Panc1 (cell line): ENCODE results near the gene CHST12. TPM values are rescaled to one million over a fixed set of nuclear protein-coding genes. Genes with fewer than 3 reads are reported as not detected.

ENCODE experiments used
- ATAC-seq: fragments of 200-7000 bp; cut with Tn5 transposase; 2 replicates; pipeline ENCODE4 v1.9.1; 2020; ENCODE audit warnings: mild to moderate bottlenecking, moderate library complexity
- BruUV-seq: library from RNA; stranded (reverse); fragments of 400-500 nt; replicated peaks from 2 replicates; lab custom pipeline; 2021; lab: Mats Ljungman, UMichigan
- CTCF ChIA-PET: fragments of 300-600 bp; sonication (Branson Sonifier 250); formaldehyde crosslinking; loops from one replicate; lab custom pipeline; 2022; ENCODE audit warnings: antibody characterized with exemption; lab: Charles Lee
- POLR2A ChIA-PET: fragments of 300-600 bp; sonication (Branson Sonifier 250); formaldehyde crosslinking; loops from one replicate; lab custom pipeline; 2022; ENCODE audit warnings: antibody characterized with exemption; lab: Charles Lee
- DNase-seq: peaks from one replicate; pipeline ENCODE4 v3.0.0-alpha.2; 2010; ENCODE audit warnings: low read depth, low spot score
- H3K27ac ChIP-seq: 2 replicates; pipeline ENCODE4 v1.5.1; 2011; ENCODE audit warnings: mild to moderate bottlenecking, low read length, inconsistent platforms
- H3K27me3 ChIP-seq: fragments of 200-500 bp; sonication (Bioruptor generic); 2 replicates; pipeline ENCODE4 v1.6.0; 2014; ENCODE audit warnings: low read length, inconsistent platforms; ENCODE audit not compliant: control insufficient read depth, insufficient read depth
- H3K36me3 ChIP-seq: fragments of 200-500 bp; sonication (Bioruptor generic); 2 replicates; pipeline ENCODE4 v1.5.1; 2014; ENCODE audit warnings: inconsistent platforms, mild to moderate bottlenecking, low read length, moderate library complexity; ENCODE audit not compliant: control insufficient read depth, insufficient read depth
- H3K4me1 ChIP-seq: 2 replicates; pipeline ENCODE4 v1.5.1; 2011; ENCODE audit warnings: inconsistent platforms, mild to moderate bottlenecking, low read length, moderate library complexity; ENCODE audit not compliant: control insufficient read depth, insufficient read depth
- H3K4me3 ChIP-seq, 2 experiments: 2 replicates each; pipeline ENCODE4 v1.5.1; 2011 to 2012; ENCODE audit warnings: low read depth in 2 of 2, low read length in 2 of 2, mild to moderate bottlenecking in 2 of 2, inconsistent platforms in 1 of 2, moderate library complexity in 1 of 2
- H3K9me3 ChIP-seq: fragments of 200-500 bp; sonication (Bioruptor generic); 2 replicates; pipeline ENCODE4 v1.5.1; 2014; ENCODE audit warnings: low read depth, mild to moderate bottlenecking, inconsistent platforms, low read length, moderate library complexity; ENCODE audit not compliant: control insufficient read depth, insufficient read depth
- CTCF ChIP-seq: fragments of 450-650 bp; IDR thresholded peaks from 2 replicates; pipeline ENCODE4 v1.5.1; 2017; ENCODE audit warnings: mild to moderate bottlenecking
- POLR2AphosphoS5 ChIP-seq: IDR thresholded peaks from 2 replicates; pipeline ENCODE4 v1.6.1; 2012; ENCODE audit warnings: mild to moderate bottlenecking, low read depth, low read length, moderate library complexity
- SIN3A ChIP-seq: IDR thresholded peaks from 2 replicates; pipeline ENCODE4 v1.6.1; 2012; ENCODE audit warnings: low read depth, mild to moderate bottlenecking, low read length, moderate library complexity, borderline replicate concordance; ENCODE audit not compliant: insufficient read depth
- TCF7L2 ChIP-seq: IDR thresholded peaks from 2 replicates; pipeline ENCODE4 v1.6.1; 2011; ENCODE audit warnings: mild to moderate bottlenecking, low read depth, low read length, inconsistent platforms
- in situ Hi-C: cut with HindIII; loops from 2 replicates; pipeline ENCODE4 v1.10.0; 2016; ENCODE audit warnings: low sequenced_read_pairs, low pct_unique_long_range_greater_than_20kb
- intact Hi-C: fragments of 100-400 bp; cut with micrococcal nuclease; formaldehyde crosslinking; loops from one replicate; pipeline ENCODE4 v1.10.0; 2022; ENCODE audit not compliant: unreplicated experiment
- total RNA-seq: library from RNA; stranded (reverse); gene quantifications from one replicate; pipeline ENCODE4 v1.2.1, GENCODE V29; 2021; ENCODE audit not compliant: unreplicated experiment
- TF ChIP-seq, protein P1 (sequence below), 2 experiments: IDR thresholded peaks; 2 replicates each; pipeline ENCODE4 v1.6.1; 2011 to 2012; ENCODE audit warnings: low read depth in 2 of 2, control low read depth in 1 of 2, low read length in 1 of 2, mild to moderate bottlenecking in 1 of 2, moderate library complexity in 1 of 2; ENCODE audit not compliant: insufficient read depth in 1 of 2

CHST12 gene
- total RNA-seq, 1 experiment from 2014 or later: 48.3 TPM

- Histone ChIP-seq H3K9me3 (no peaks in the 10 kb centered on the region), H3K4me1 (peaks cover 8% of the 10 kb centered on the region), H3K27me3 (no peaks in the 10 kb centered on the region), H3K36me3 (no peaks in the 10 kb centered on the region), H3K27ac (no peak overlapping the region), H3K4me3 (no peak overlapping the region)
- ChIA-PET POLR2A (no interaction called here), CTCF (no interaction called here)
- intact Hi-C loops (no loop called here), in situ Hi-C loops (no loop called here)
- BruUV-seq: no TSS peak
- ATAC-seq (no peak), DNase-seq (no peak)
- TF ChIP-seq SIN3A: no peak
- no peak for TF ChIP-seq TCF7L2
- TF ChIP-seq CTCF: no peak
- no peak for TF ChIP-seq POLR2AphosphoS5
- TF ChIP-seq, protein P1, sequence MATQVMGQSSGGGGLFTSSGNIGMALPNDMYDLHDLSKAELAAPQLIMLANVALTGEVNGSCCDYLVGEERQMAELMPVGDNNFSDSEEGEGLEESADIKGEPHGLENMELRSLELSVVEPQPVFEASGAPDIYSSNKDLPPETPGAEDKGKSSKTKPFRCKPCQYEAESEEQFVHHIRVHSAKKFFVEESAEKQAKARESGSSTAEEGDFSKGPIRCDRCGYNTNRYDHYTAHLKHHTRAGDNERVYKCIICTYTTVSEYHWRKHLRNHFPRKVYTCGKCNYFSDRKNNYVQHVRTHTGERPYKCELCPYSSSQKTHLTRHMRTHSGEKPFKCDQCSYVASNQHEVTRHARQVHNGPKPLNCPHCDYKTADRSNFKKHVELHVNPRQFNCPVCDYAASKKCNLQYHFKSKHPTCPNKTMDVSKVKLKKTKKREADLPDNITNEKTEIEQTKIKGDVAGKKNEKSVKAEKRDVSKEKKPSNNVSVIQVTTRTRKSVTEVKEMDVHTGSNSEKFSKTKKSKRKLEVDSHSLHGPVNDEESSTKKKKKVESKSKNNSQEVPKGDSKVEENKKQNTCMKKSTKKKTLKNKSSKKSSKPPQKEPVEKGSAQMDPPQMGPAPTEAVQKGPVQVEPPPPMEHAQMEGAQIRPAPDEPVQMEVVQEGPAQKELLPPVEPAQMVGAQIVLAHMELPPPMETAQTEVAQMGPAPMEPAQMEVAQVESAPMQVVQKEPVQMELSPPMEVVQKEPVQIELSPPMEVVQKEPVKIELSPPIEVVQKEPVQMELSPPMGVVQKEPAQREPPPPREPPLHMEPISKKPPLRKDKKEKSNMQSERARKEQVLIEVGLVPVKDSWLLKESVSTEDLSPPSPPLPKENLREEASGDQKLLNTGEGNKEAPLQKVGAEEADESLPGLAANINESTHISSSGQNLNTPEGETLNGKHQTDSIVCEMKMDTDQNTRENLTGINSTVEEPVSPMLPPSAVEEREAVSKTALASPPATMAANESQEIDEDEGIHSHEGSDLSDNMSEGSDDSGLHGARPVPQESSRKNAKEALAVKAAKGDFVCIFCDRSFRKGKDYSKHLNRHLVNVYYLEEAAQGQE (IDR thresholded peaks at IDR 0.05; ENCODE audit: insufficient read depth in 1 of 2, low read depth in 2 of 2, low read length in 1 of 2): no peak
These were observed 86.8 kb downstream of the CHST12 start for GRCh38 chr7:2490181-2490651.

GRCh38 chr7:2492038-2492437 is 88.6 kb downstream of the CHST12 start:
- DNase-seq: no peak
- no peak overlapping the region for H3K27ac ChIP-seq
- TF ChIP-seq TCF7L2 (no peak), POLR2AphosphoS5 (no peak), CTCF (no peak), SIN3A (no peak)
- TF ChIP-seq, protein P1 (IDR thresholded peaks at IDR 0.05; ENCODE audit: insufficient read depth in 1 of 2, low read depth in 2 of 2, low read length in 1 of 2): no peak
- H3K4me3 ChIP-seq: no peak overlapping the region
- intact Hi-C loops: no loop called here
- BruUV-seq: no TSS peak
- peaks cover 11% of the 10 kb centered on the region for H3K4me1 ChIP-seq
- POLR2A ChIA-PET: no interaction called here
- no peaks in the 10 kb centered on the region for H3K27me3 ChIP-seq
- no peak for ATAC-seq
- CTCF ChIA-PET: no interaction called here
- in situ Hi-C loops: no loop called here
- no peaks in the 10 kb centered on the region for H3K9me3 ChIP-seq
- H3K36me3 ChIP-seq: no peaks in the 10 kb centered on the region
